ENCODE data around the gene OR52J3.
"Not testable (repeated sequence)": the region's sequence is repeated elsewhere in the genome, so short reads cannot be mapped to it uniquely, and the experiment has no call there.

The OR52J3 gene

GRCh38 chr11:5046226-5046625, at the start of gene OR52J3:
TSS of gene OR52J3 (plus strand) at chr11:5046526. CDS start at chr11:5046526, 0 bp downstream.
- no peak for DNase-seq

- peak in 30 of 58 donors; percentile 1 to 64 (median 16) for DNase-seq
Measured at GRCh38 chr11:5004424-5005274, 41.7 kb upstream of the OR52J3 start.

GRCh38 chr11:5007561-5007960, 38.8 kb upstream of the OR52J3 start:
- no peak for DNase-seq

- DNase-seq, result no peak
Measured at GRCh38 chr11:5011254-5011653, 35.1 kb upstream of the OR52J3 start.

- DNase-seq, result no peak
Measured at GRCh38 chr11:5013012-5013411, 33.3 kb upstream of the OR52J3 start.

GRCh38 chr11:5021996-5022395, 24.3 kb upstream of the OR52J3 start:
- DNase-seq, result no peak

GRCh38 chr11:5036669-5037068, 9.7 kb upstream of the OR52J3 start:
- DNase-seq, result peak in 3 of 58 donors; percentile 1 to 17 (median 9)

- DNase-seq, result no peak
Measured at GRCh38 chr11:5037926-5038325, 8.4 kb upstream of the OR52J3 start.

- peak in 1 of 58 donors; percentile 1 for DNase-seq
Measured at GRCh38 chr11:5038341-5038740, 8.0 kb upstream of the OR52J3 start.

- no peak for DNase-seq
Measured at GRCh38 chr11:5040876-5041275, 5.5 kb upstream of the OR52J3 start.

- no peak for DNase-seq
Measured at GRCh38 chr11:5042091-5042490, 4.2 kb upstream of the OR52J3 start.

- no peak for DNase-seq
Measured at GRCh38 chr11:5043380-5043779, 2.9 kb upstream of the OR52J3 start.

GRCh38 chr11:5046754-5047330, 516 bp downstream of the OR52J3 start:
- DNase-seq, result no peak

GRCh38 chr11:5058679-5059078, 12.4 kb downstream of the OR52J3 start:
- DNase-seq, result not testable (repeated sequence)

- DNase-seq, result no peak
Measured at GRCh38 chr11:5059391-5059790, 13.1 kb downstream of the OR52J3 start, which contains the start of gene OR52E2. TSS of gene OR52E2 (minus strand) at chr11:5059627. CDS start at chr11:5059627, 0 bp downstream.

GRCh38 chr11:5065027-5065426, 18.7 kb downstream of the OR52J3 start:
- DNase-seq, result no peak

- no peak for DNase-seq
Measured at GRCh38 chr11:5069272-5069671, 22.9 kb downstream of the OR52J3 start, which contains the start of gene OR52E1. TSS of gene OR52E1 (plus strand) at chr11:5069572.

- no peak for DNase-seq
Measured at GRCh38 chr11:5071799-5072198, 25.5 kb downstream of the OR52J3 start.

GRCh38 chr11:5081405-5081804, 35.1 kb downstream of the OR52J3 start:
- DNase-seq, result no peak

GRCh38 chr11:5083602-5084001, 37.3 kb downstream of the OR52J3 start:
- DNase-seq, result no peak

GRCh38 chr11:5088556-5088955, 42.2 kb downstream of the OR52J3 start:
- DNase-seq, result no peak

- DNase-seq, result no peak
Measured at GRCh38 chr11:5090668-5091067, 44.3 kb downstream of the OR52J3 start.

All from anterior cingulate cortex (tissue), 58 donors.